ENCODE measurements around the gene TNFSF18. TPM values are rescaled to one million over a fixed set of nuclear protein-coding genes. Genes with fewer than 3 reads are reported as not detected.

TNFSF18 gene
- total and polyA plus RNA-seq, 2 of the 4 experiments (the other 2 are of a cell fraction) = 0.12 to 0.18 TPM

DNA sequence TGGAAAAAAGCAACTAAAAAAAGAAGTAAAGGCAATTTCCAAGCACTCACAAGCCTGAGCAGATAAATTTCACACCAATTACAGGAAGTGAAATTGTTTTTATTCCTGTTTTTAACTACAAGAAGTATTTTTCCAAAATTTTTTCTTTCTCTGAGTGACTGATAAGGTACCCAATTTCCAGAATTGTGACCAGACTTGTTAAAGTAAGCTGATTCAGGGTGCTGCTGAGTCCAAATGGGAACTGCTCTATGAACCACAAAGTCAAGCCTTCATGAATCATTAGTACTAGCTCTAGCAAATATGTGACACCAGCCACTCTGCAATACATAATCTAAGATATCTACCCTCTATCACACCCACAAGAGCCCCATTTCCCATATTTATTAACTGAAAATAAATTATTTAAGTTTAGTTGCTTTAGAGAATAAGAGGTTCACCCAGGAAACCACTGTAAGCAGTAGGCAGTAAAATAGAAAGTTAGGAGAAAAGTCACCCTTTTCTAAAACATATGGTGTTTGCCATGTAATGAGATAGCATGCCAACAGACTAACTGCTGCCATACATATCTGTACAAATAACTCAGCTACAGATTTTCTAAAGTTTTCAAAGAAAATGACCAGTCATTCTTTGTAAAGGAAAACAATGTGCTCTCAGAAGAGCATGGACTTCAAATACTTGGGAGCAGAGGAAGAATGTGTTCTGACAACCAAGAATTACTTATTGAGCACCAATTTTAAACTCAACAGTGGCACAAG, 43.1 kb upstream of the TNFSF18 start:
- Histone ChIP-seq H3K18ac (ENCODE audit: low read depth, low read length) (peak overlapping the region; percentile 45; the same call in 1 of the 2 replicates), H4K5ac (ENCODE audit: low read depth, low read length) (no peak overlapping the region; the same call in 1 of the 2 replicates), H3K23ac (ENCODE audit: low read depth, low read length) (no peak overlapping the region), H2AK5ac (ENCODE audit: low read depth, low read length) (no peak overlapping the region), H2BK120ac (ENCODE audit: low read depth, low read length) (no peak overlapping the region), H2BK15ac (ENCODE audit: low read depth, low read length) (peak overlapping the region; percentile 5; the same call in 2 of the 3 replicates), H3K27me3 (ENCODE audit: control insufficient read depth, insufficient read depth, low read length) (no peaks in the 10 kb centered on the region), H4K91ac (ENCODE audit: insufficient read depth, low read depth, low read length) (no peak overlapping the region; the same call in 1 of the 2 replicates), H3K4me3 (ENCODE audit: insufficient read depth, low read depth, low read length) (no peak overlapping the region), H2AK9ac (replicated peaks; ENCODE audit: low read depth, low read length, poor library complexity) (no peak overlapping the region), H3K4ac (ENCODE audit: low read depth, low read length) (no peak overlapping the region), H3K4me1 (ENCODE audit: control insufficient read depth, insufficient read depth, low read length) (peaks cover 5% of the 10 kb centered on the region; the same call in 1 of the 2 replicates), H3K9me3 (ENCODE audit: control insufficient read depth, insufficient read depth, low read length) (no peaks in the 10 kb centered on the region), H2BK5ac (ENCODE audit: low read depth, low read length, poor library complexity, severe bottlenecking) (no peak overlapping the region), H4K8ac (ENCODE audit: low read depth in 2 of 2, low read length in 2 of 2) (peak overlapping the region in 1 of 2 experiments; percentile 2; a peak in 1 of 4 replicates), H2AFZ (replicated peaks; ENCODE audit: low read length, poor library complexity) (no peak overlapping the region), H4K20me1 (ENCODE audit: insufficient read depth, low read length) (no peaks in the 10 kb centered on the region), H3K56ac (ENCODE audit: extremely low read depth, insufficient read depth, low read length) (no peak overlapping the region), H3K79me1 (ENCODE audit: low read depth in 1 of 2, low read length in 2 of 2) (no peaks in the 10 kb centered on the region), H3K9me1 (ENCODE audit: insufficient read depth, low read length) (no peaks in the 10 kb centered on the region), H3K9ac (ENCODE audit: low read depth, low read length) (no peak overlapping the region), H3K27ac (ENCODE audit: insufficient read depth, low read length) (no peak overlapping the region), H2BK20ac (ENCODE audit: low read depth, low read length) (peak overlapping the region; percentile 12; the same call in 1 of the 2 replicates), H3K14ac (replicated peaks; ENCODE audit: low read depth, low read length) (no peak overlapping the region), H3K4me2 (ENCODE audit: low read depth, low read length) (no peak overlapping the region), H3K36me3 (ENCODE audit: control insufficient read depth, insufficient read depth, low read length) (no peaks in the 10 kb centered on the region)
- TF ChIP-seq CHD1 (IDR thresholded peaks at IDR 0.05; ENCODE audit: low read depth, low read length) (no peak), NFE2L2 (IDR thresholded peaks at IDR 0.05; ENCODE audit: low read depth, low read length) (no peak), CEBPB (IDR thresholded peaks at IDR 0.05; ENCODE audit: low read depth, low read length) (no peak), MXI1 (IDR thresholded peaks at IDR 0.05; ENCODE audit: borderline replicate concordance, low read depth, low read length) (no peak), RAD21 (IDR thresholded peaks at IDR 0.05; ENCODE audit: low read length) (no peak), RCOR1 (IDR thresholded peaks at IDR 0.05; ENCODE audit: insufficient replicate concordance, low read length) (no peak), FOS (IDR thresholded peaks at IDR 0.05; ENCODE audit: low read depth, low read length) (no peak), BHLHE40 (IDR thresholded peaks at IDR 0.05; ENCODE audit: low read depth, low read length) (no peak), POLR2A (IDR thresholded peaks at IDR 0.05; ENCODE audit: low read depth, low read length) (no peak)
- TF ChIP-seq, protein P1, sequence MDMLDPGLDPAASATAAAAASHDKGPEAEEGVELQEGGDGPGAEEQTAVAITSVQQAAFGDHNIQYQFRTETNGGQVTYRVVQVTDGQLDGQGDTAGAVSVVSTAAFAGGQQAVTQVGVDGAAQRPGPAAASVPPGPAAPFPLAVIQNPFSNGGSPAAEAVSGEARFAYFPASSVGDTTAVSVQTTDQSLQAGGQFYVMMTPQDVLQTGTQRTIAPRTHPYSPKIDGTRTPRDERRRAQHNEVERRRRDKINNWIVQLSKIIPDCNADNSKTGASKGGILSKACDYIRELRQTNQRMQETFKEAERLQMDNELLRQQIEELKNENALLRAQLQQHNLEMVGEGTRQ (IDR thresholded peaks at IDR 0.05; ENCODE audit: low read depth, low read length) = no peak
- TF ChIP-seq, protein P2, sequence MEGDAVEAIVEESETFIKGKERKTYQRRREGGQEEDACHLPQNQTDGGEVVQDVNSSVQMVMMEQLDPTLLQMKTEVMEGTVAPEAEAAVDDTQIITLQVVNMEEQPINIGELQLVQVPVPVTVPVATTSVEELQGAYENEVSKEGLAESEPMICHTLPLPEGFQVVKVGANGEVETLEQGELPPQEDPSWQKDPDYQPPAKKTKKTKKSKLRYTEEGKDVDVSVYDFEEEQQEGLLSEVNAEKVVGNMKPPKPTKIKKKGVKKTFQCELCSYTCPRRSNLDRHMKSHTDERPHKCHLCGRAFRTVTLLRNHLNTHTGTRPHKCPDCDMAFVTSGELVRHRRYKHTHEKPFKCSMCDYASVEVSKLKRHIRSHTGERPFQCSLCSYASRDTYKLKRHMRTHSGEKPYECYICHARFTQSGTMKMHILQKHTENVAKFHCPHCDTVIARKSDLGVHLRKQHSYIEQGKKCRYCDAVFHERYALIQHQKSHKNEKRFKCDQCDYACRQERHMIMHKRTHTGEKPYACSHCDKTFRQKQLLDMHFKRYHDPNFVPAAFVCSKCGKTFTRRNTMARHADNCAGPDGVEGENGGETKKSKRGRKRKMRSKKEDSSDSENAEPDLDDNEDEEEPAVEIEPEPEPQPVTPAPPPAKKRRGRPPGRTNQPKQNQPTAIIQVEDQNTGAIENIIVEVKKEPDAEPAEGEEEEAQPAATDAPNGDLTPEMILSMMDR (conservative IDR thresholded peaks at IDR 0.05; ENCODE audit: low read depth, low read length) = no peak
- TF ChIP-seq, protein P3, sequence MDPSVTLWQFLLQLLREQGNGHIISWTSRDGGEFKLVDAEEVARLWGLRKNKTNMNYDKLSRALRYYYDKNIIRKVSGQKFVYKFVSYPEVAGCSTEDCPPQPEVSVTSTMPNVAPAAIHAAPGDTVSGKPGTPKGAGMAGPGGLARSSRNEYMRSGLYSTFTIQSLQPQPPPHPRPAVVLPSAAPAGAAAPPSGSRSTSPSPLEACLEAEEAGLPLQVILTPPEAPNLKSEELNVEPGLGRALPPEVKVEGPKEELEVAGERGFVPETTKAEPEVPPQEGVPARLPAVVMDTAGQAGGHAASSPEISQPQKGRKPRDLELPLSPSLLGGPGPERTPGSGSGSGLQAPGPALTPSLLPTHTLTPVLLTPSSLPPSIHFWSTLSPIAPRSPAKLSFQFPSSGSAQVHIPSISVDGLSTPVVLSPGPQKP (IDR thresholded peaks at IDR 0.05; ENCODE audit: borderline replicate concordance, low read depth, low read length) = no peak
- ATAC-seq (ENCODE audit: low read depth) = no peak
- intact Hi-C loops (cut with micrococcal nuclease) = no loop called here
- DNase-seq = no peak
- BruUV-seq (replicated peaks) = no TSS peak
- ChIA-PET POLR2A (ENCODE audit: unreplicated experiment) (no interaction called here), CTCF (interaction anchor here (0.7 to 1.8 kb wide), 3 partner anchors 12 to 275 kb away, joined by 3 to 5 read pairs (median 3); no protein-coding TSS in a partner anchor)
- dilution Hi-C loops (cut with HindIII; ENCODE audit: low sequenced_read_pairs, unreplicated experiment) = no loop called here
- in situ Hi-C loops (cut with MboI; ENCODE audit: low sequenced_read_pairs) = no loop called here
